Ishikawa (cell line): ENCODE results near the gene AMER1.
A peak's percentile ranks its signal among the peaks of the same experiment; 100 is the strongest.

ENCODE experiments used
- CEBPB ChIP-seq: IDR thresholded peaks from 2 replicates; pipeline ENCODE4 v1.6.1; 2012
- CREB1 ChIP-seq: IDR thresholded peaks from 2 replicates; pipeline ENCODE4 v1.6.1; 2012; ENCODE audit warnings: low read depth
- EGR1 ChIP-seq: IDR thresholded peaks from 2 replicates; pipeline ENCODE4 v1.6.1; 2012
- EP300 ChIP-seq: IDR thresholded peaks from 2 replicates; pipeline ENCODE4 v1.6.1; 2012; ENCODE audit warnings: borderline replicate concordance
- FOXM1 ChIP-seq: IDR thresholded peaks from 2 replicates; pipeline ENCODE4 v1.6.1; 2012; ENCODE audit warnings: low read depth, borderline replicate concordance
- MAX ChIP-seq: IDR thresholded peaks from 2 replicates; pipeline ENCODE4 v1.6.1; 2012
- NFIC ChIP-seq: IDR thresholded peaks from 2 replicates; pipeline ENCODE4 v1.6.1; 2012
- RAD21 ChIP-seq: IDR thresholded peaks from 2 replicates; pipeline ENCODE4 v1.6.1; 2012; ENCODE audit warnings: low read depth
- REST ChIP-seq: IDR thresholded peaks from 2 replicates; pipeline ENCODE4 v1.6.1; 2012; ENCODE audit warnings: low read depth, mild to moderate bottlenecking
- TAF1 ChIP-seq: IDR thresholded peaks from 2 replicates; pipeline ENCODE4 v1.6.1; 2012; ENCODE audit warnings: low read depth, mild to moderate bottlenecking
- TCF12 ChIP-seq: IDR thresholded peaks from 2 replicates; pipeline ENCODE4 v1.6.1; 2012; ENCODE audit warnings: low read depth
- TEAD4 ChIP-seq: IDR thresholded peaks from 2 replicates; pipeline ENCODE4 v1.6.1; 2012
- USF1 ChIP-seq: IDR thresholded peaks from 2 replicates; pipeline ENCODE4 v1.6.1; 2012
- YY1 ChIP-seq: IDR thresholded peaks from 2 replicates; pipeline ENCODE4 v1.6.1; 2012; ENCODE audit warnings: low read depth
- ZBTB7A ChIP-seq: IDR thresholded peaks from 2 replicates; pipeline ENCODE4 v1.6.1; 2012; ENCODE audit warnings: low read depth

Gene AMER1

GRCh38 chrX:64205441-64205734 is at the start of gene AMER1:
AMER1 (minus strand) TSS chrX:64205708; CDS start chrX:64193286, 12,422 bp downstream.
- TF ChIP-seq MAX (peak; percentile 9; the same call in 1 of the 2 replicates), CEBPB (no peak)

GRCh38 chrX:64230123-64230970 is 24.8 kb upstream of the AMER1 start, which contains the start of gene ASB12:
ASB12 (minus strand) TSS chrX:64230607; CDS start chrX:64225650, 4,957 bp downstream.
- no peak for TF ChIP-seq TCF12
- TF ChIP-seq TEAD4: no peak
- TF ChIP-seq FOXM1: no peak
- TF ChIP-seq CEBPB: no peak
- TF ChIP-seq MAX: no peak
- TF ChIP-seq YY1: no peak
- TF ChIP-seq NFIC: no peak
- TF ChIP-seq EP300: no peak
- TF ChIP-seq EGR1: no peak
- no peak for TF ChIP-seq TAF1
- TF ChIP-seq CREB1: no peak
- TF ChIP-seq USF1: no peak
- TF ChIP-seq RAD21: no peak
- TF ChIP-seq ZBTB7A: no peak
- TF ChIP-seq REST: no peak

- TF ChIP-seq CEBPB (no peak), YY1 (no peak), RAD21 (peak; percentile 28; the same call in 1 of the 2 replicates)
Observed at GRCh38 chrX:64229154-64229553, 23.6 kb upstream of the AMER1 start.

GRCh38 chrX:64218023-64218422 is 12.5 kb upstream of the AMER1 start:
- TF ChIP-seq FOXM1: no peak
- TF ChIP-seq EGR1: no peak
- no peak for TF ChIP-seq EP300
- TF ChIP-seq MAX: no peak

- TF ChIP-seq FOXM1 (no peak), REST (no peak), TEAD4 (no peak), CREB1 (no peak), EP300 (no peak), YY1 (no peak), TAF1 (no peak), RAD21 (no peak), NFIC (no peak), MAX (no peak), USF1 (no peak), CEBPB (no peak), EGR1 (no peak), TCF12 (no peak)
Observed at GRCh38 chrX:64206556-64207162, 1.2 kb upstream of the AMER1 start.
